IMR-90 (cell line): ENCODE results near the gene CENATAC. TPM values are rescaled to one million over a fixed set of nuclear protein-coding genes. Genes with fewer than 3 reads are reported as not detected.
"Not testable (repeated sequence)": the region's sequence is repeated elsewhere in the genome, so short reads cannot be mapped to it uniquely, and the experiment has no call there.

Experiments used
- ATAC-seq: fragments of 200-7000 bp; cut with Tn5 transposase; 2 replicates; pipeline ENCODE4 v1.9.1; 2020; ENCODE audit warnings: low read depth, mild to moderate bottlenecking, moderate library complexity
- BruUV-seq: library from RNA; stranded (reverse); fragments of 400-500 nt; replicated peaks from 2 replicates; lab custom pipeline; 2021; lab: Mats Ljungman, UMichigan
- CTCF ChIA-PET: fragments of 300-600 bp; formaldehyde crosslinking; extraction: SDS; loops from one replicate; lab custom pipeline; 2021; ENCODE audit warnings: antibody characterized with exemption; lab: Yijun Ruan, JAX
- POLR2A ChIA-PET: fragments of 300-600 bp; sonication (Branson Sonifier 250); formaldehyde crosslinking; loops from one replicate; lab custom pipeline; 2022; ENCODE audit warnings: antibody characterized with exemption; ENCODE audit not compliant: unreplicated experiment; lab: Charles Lee
- DNase-seq: peaks from one replicate; pipeline ENCODE4 v3.0.0; 2013
- H2AFZ ChIP-seq: replicated peaks from 2 replicates; pipeline ENCODE3; 2013; ENCODE audit warnings: low read length, mild to moderate bottlenecking; ENCODE audit not compliant: poor library complexity
- H2AK5ac ChIP-seq: 2 replicates; pipeline ENCODE4 v1.6.1; 2013; ENCODE audit warnings: low read depth, low read length, inconsistent platforms
- H2AK9ac ChIP-seq: replicated peaks from 2 replicates; pipeline ENCODE3; 2013; ENCODE audit warnings: mild to moderate bottlenecking, low read depth, low read length, moderate library complexity; ENCODE audit not compliant: poor library complexity
- H2BK120ac ChIP-seq: 2 replicates; pipeline ENCODE4 v1.6.1; 2013; ENCODE audit warnings: low read depth, low read length, inconsistent platforms
- H2BK15ac ChIP-seq: 3 replicates; pipeline ENCODE4 v1.6.1; 2013; ENCODE audit warnings: low read depth, low read length, inconsistent platforms
- H2BK20ac ChIP-seq: 2 replicates; pipeline ENCODE4 v1.6.1; 2013; ENCODE audit warnings: low read depth, mild to moderate bottlenecking, inconsistent platforms, low read length, moderate library complexity
- H2BK5ac ChIP-seq: 2 replicates; pipeline ENCODE4 v1.6.1; 2013; ENCODE audit warnings: mild to moderate bottlenecking, low read depth, low read length, inconsistent platforms; ENCODE audit not compliant: poor library complexity, severe bottlenecking
- H3K14ac ChIP-seq: replicated peaks from 2 replicates; pipeline ENCODE4 v1.6.1; 2013; ENCODE audit warnings: low read depth, low read length, inconsistent platforms
- H3K18ac ChIP-seq: 2 replicates; pipeline ENCODE4 v1.6.1; 2013; ENCODE audit warnings: low read depth, low read length, control low read depth
- H3K23ac ChIP-seq: 2 replicates; pipeline ENCODE4 v1.6.1; 2013; ENCODE audit warnings: low read depth, low read length, inconsistent platforms
- H3K27ac ChIP-seq: 2 replicates; pipeline ENCODE4 v1.5.1; 2013; ENCODE audit warnings: mild to moderate bottlenecking, control low read depth, low read length; ENCODE audit not compliant: insufficient read depth
- H3K27me3 ChIP-seq: 2 replicates; pipeline ENCODE4 v1.6.1; 2013; ENCODE audit warnings: low read length; ENCODE audit not compliant: control insufficient read depth, insufficient read depth
- H3K36me3 ChIP-seq: 2 replicates; pipeline ENCODE4 v1.6.1; 2013; ENCODE audit warnings: low read length, mixed read lengths; ENCODE audit not compliant: control insufficient read depth, insufficient read depth
- H3K4ac ChIP-seq: 2 replicates; pipeline ENCODE4 v1.6.1; 2013; ENCODE audit warnings: low read depth, low read length, inconsistent platforms
- H3K4me1 ChIP-seq: 2 replicates; pipeline ENCODE4 v1.6.1; 2013; ENCODE audit warnings: low read length, mixed read lengths; ENCODE audit not compliant: control insufficient read depth, insufficient read depth
- H3K4me2 ChIP-seq: 2 replicates; pipeline ENCODE4 v1.6.1; 2013; ENCODE audit warnings: low read depth, mild to moderate bottlenecking, control low read depth, low read length, moderate library complexity
- H3K4me3 ChIP-seq: 2 replicates; pipeline ENCODE4 v1.5.1; 2013; ENCODE audit warnings: low read depth, mild to moderate bottlenecking, control low read depth, low read length, moderate library complexity; ENCODE audit not compliant: insufficient read depth
- H3K56ac ChIP-seq: 2 replicates; pipeline ENCODE4 v1.6.1; 2013; ENCODE audit warnings: low read length, inconsistent platforms; ENCODE audit not compliant: insufficient read depth; ENCODE audit errors: extremely low read depth
- H3K79me1 ChIP-seq, 2 experiments: 2 replicates each; pipeline ENCODE4 v1.6.1; 2013; ENCODE audit warnings: low read length in 2 of 2, inconsistent platforms in 1 of 2, low read depth in 1 of 2
- H3K9ac ChIP-seq: 2 replicates; pipeline ENCODE4 v1.6.1; 2013; ENCODE audit warnings: low read depth, low read length, control low read depth
- H3K9me1 ChIP-seq: 2 replicates; pipeline ENCODE4 v1.6.1; 2013; ENCODE audit warnings: low read length, inconsistent platforms; ENCODE audit not compliant: insufficient read depth
- H3K9me3 ChIP-seq: 2 replicates; pipeline ENCODE4 v1.6.1; 2013; ENCODE audit warnings: low read length; ENCODE audit not compliant: control insufficient read depth, insufficient read depth
- H4K20me1 ChIP-seq: 2 replicates; pipeline ENCODE4 v1.6.1; 2013; ENCODE audit warnings: low read length, inconsistent platforms; ENCODE audit not compliant: insufficient read depth
- H4K5ac ChIP-seq: 2 replicates; pipeline ENCODE4 v1.6.1; 2013; ENCODE audit warnings: mild to moderate bottlenecking, low read depth, low read length, control low read depth
- H4K8ac ChIP-seq, 2 experiments: 2 replicates each; pipeline ENCODE4 v1.6.1; 2013; ENCODE audit warnings: low read depth in 2 of 2, low read length in 2 of 2, control low read depth in 1 of 2, inconsistent platforms in 1 of 2
- H4K91ac ChIP-seq: 2 replicates; pipeline ENCODE4 v1.6.1; 2013; ENCODE audit warnings: low read depth, low read length, inconsistent platforms; ENCODE audit not compliant: insufficient read depth
- WGBS, 2 experiments: methylation state at CpG; one replicate each; pipeline versions ENCODE4 v1.1.5 to v1.1.7; 2013; ENCODE audit warnings: missing lambda C conversion rate in 2 of 2; ENCODE audit not compliant: insufficient read length in 1 of 2; ENCODE audit errors: extremely low coverage in 2 of 2; 5-methylcytosine and 5-hydroxymethylcytosine counted together
- dilution Hi-C: fragments of 300-500 bp; cut with HindIII; formaldehyde crosslinking; loops from one replicate; pipeline ENCODE4 v1.14.3; 2018; ENCODE audit warnings: low sequenced_read_pairs; ENCODE audit not compliant: unreplicated experiment
- in situ Hi-C: fragments of 300-500 bp; cut with MboI; formaldehyde crosslinking; loops from 3 replicates; pipeline ENCODE4 v1.14.3; 2019; ENCODE audit warnings: low sequenced_read_pairs, inconsistent platforms, mixed read lengths
- intact Hi-C: fragments of 100-400 bp; cut with micrococcal nuclease; formaldehyde crosslinking; loops from 2 replicates; pipeline ENCODE4 v1.10.0; 2022
- polyA plus RNA-seq, 3 experiments: library from polyadenylated mRNA; depleted of rRNA; stranded (reverse); fragments of >200 nt; gene quantifications; 2 replicates each; pipeline ENCODE4 v1.2.3, GENCODE V29; 2012; ENCODE audit warnings: low replicate concordance in 1 of 3
- total RNA-seq: library from RNA; depleted of rRNA; stranded (reverse); fragments of >200 nt; gene quantifications from 2 replicates; pipeline ENCODE4 v1.2.3, GENCODE V29; 2012

The CENATAC gene
- total and polyA plus RNA-seq, 2 of the 4 experiments (the other 2 are of a cell fraction), result 13.1 to 16.7 TPM

DNA sequence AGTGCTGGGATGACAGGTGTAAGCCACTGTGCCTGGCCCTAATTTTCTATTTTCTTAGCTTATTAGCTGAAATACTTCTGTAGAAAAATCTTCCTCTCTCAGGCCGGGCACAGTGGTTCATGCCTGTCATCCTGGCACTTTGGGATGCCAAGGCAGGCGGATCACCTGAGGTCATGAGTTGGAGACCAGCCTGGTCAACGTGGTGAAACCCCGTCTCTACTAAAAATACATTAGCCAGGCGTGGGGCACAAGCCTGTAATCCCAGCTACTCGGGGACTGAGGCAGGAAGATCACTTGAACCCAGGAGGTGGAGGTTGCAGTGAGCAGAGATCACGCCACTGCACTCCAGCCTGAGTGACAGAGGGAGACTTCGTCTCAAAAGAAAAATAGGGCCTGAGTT is 13.6 kb upstream of the CENATAC start:
- BruUV-seq, POLR2A ChIA-PET, H2AFZ ChIP-seq: not testable (repeated sequence)

More for the DNA sequence above, 13.6 kb upstream of the CENATAC start:
- DNase-seq, H4K20me1 ChIP-seq, H3K36me3 ChIP-seq, intact Hi-C loops, in situ Hi-C loops, H3K27ac ChIP-seq, H2BK15ac ChIP-seq, H3K23ac ChIP-seq, H3K4me1 ChIP-seq, H3K9me1 ChIP-seq, H4K91ac ChIP-seq, H2BK120ac ChIP-seq, CTCF ChIA-PET, ATAC-seq, H3K4me2 ChIP-seq, H3K9me3 ChIP-seq, H4K8ac ChIP-seq, dilution Hi-C loops, H2BK5ac ChIP-seq, H2AK5ac ChIP-seq, H3K4ac ChIP-seq, H2BK20ac ChIP-seq, H3K4me3 ChIP-seq, H3K9ac ChIP-seq, H4K5ac ChIP-seq, H3K79me1 ChIP-seq, H3K14ac ChIP-seq, H3K18ac ChIP-seq, H3K56ac ChIP-seq, H2AK9ac ChIP-seq: not testable (repeated sequence)
- peaks cover 12% of the 10 kb centered on the region; the same call in 1 of the 2 replicates for H3K27me3 ChIP-seq
- 67% methylated on average over 2 of the region's 8 CpGs; no CpG with 5 or more reads in 1 of the 2 experiments for WGBS, 2 experiments
